Measurements from ENCODE around the gene MED10. TPM values are rescaled to one million over a fixed set of nuclear protein-coding genes. Genes with fewer than 3 reads are reported as not detected.

Gene MED10
- total and polyA plus RNA-seq, 9 of the 15 experiments (the other 6 are each of a cell fraction or from before 2014, with no cell fraction given) = 23.8 to 83.4 (median 58.8) TPM

- H3K9me3 ChIP-seq (replicated peaks; ENCODE audit: control insufficient read depth, insufficient read depth, low read depth, low read length) = no peaks in the 10 kb centered on the region
- no peak overlapping the region for H3K4me2 ChIP-seq (ENCODE audit: insufficient read depth, low read length)
- H3K4me1 ChIP-seq (replicated peaks in 1 of 2; ENCODE audit: control insufficient read depth in 2 of 2, insufficient read depth in 2 of 2, low read length in 2 of 2) = no peaks in the 10 kb centered on the region
- H3K27ac ChIP-seq (ENCODE audit: extremely low read depth, low read depth, low read length) = no peak overlapping the region
- CTCF ChIA-PET (ENCODE audit: low intra/inter-chr PET ratio) = no interaction called here
- H3K79me2 ChIP-seq (ENCODE audit: control insufficient read depth, insufficient read depth, low read length) = no peaks in the 10 kb centered on the region
- ATAC-seq = peak; percentile 49
- peaks cover 9 to 28% of the 10 kb centered on the region in 2 experiments; a peak in 4 of 5 replicates for H3K27me3 ChIP-seq (ENCODE audit: control insufficient read depth in 2 of 2, insufficient read depth in 2 of 2, low read length in 2 of 2)
- BruUV-seq (replicated peaks) = no TSS peak
- H4K20me1 ChIP-seq (replicated peaks; ENCODE audit: control insufficient read depth, insufficient read depth, low read length) = peaks cover 16% of the 10 kb centered on the region
- 21% methylated on average over 15 of the region's 15 CpGs for WGBS (ENCODE audit: insufficient coverage, low coverage, missing lambda C conversion rate)
- peaks cover 13% of the 10 kb centered on the region; the same call in 2 of the 3 replicates for H3K36me3 ChIP-seq (ENCODE audit: control insufficient read depth, insufficient read depth, low read length)
- no peak overlapping the region for H3K4me3 ChIP-seq
- intact Hi-C loops (cut with micrococcal nuclease) = no loop called here
- in situ Hi-C loops (cut with MboI) = no loop called here
- no peak for DNase-seq (ENCODE audit: extremely low read depth in 1 of 4, low spot score in 3 of 4)
- POLR2A ChIA-PET = interaction anchor here (0.6 to 1.8 kb wide), 4 partner anchors 13 to 159 kb away, joined by 3 to 4 read pairs (median 3); partner anchors contain the start of gene MED10
- no peak overlapping the region for H2AFZ ChIP-seq (ENCODE audit: low read depth, low read length)
- H3K9ac ChIP-seq (ENCODE audit: insufficient read depth in 1 of 2, low read depth in 2 of 2, low read length in 2 of 2) = peak overlapping the region in 1 of 2 experiments; percentile 51; a peak in 1 of 4 replicates
- FAIRE-seq = no peak
- H3K9me1 ChIP-seq (ENCODE audit: control insufficient read depth, insufficient read depth, low read length) = no peaks in the 10 kb centered on the region
- no peak for TF ChIP-seq RUNX1 (IDR thresholded peaks at IDR 0.05; ENCODE audit: low read depth)
- TF ChIP-seq ILF3 (IDR thresholded peaks at IDR 0.05; ENCODE audit: borderline replicate concordance) = no peak
- no peak for TF ChIP-seq HOXB6 (CRISPR knock-in tag; IDR thresholded peaks at IDR 0.05; ENCODE audit: borderline replicate concordance)
- TF ChIP-seq, protein P1, sequence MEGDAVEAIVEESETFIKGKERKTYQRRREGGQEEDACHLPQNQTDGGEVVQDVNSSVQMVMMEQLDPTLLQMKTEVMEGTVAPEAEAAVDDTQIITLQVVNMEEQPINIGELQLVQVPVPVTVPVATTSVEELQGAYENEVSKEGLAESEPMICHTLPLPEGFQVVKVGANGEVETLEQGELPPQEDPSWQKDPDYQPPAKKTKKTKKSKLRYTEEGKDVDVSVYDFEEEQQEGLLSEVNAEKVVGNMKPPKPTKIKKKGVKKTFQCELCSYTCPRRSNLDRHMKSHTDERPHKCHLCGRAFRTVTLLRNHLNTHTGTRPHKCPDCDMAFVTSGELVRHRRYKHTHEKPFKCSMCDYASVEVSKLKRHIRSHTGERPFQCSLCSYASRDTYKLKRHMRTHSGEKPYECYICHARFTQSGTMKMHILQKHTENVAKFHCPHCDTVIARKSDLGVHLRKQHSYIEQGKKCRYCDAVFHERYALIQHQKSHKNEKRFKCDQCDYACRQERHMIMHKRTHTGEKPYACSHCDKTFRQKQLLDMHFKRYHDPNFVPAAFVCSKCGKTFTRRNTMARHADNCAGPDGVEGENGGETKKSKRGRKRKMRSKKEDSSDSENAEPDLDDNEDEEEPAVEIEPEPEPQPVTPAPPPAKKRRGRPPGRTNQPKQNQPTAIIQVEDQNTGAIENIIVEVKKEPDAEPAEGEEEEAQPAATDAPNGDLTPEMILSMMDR (IDR thresholded peaks at IDR 0.05 in 2 of 3, conservative IDR thresholded peaks at IDR 0.05 in 1 of 3; ENCODE audit: insufficient read depth in 2 of 3, low read depth in 1 of 3, low read length in 3 of 3) = no peak
- no peak for TF ChIP-seq CREBBP (IDR thresholded peaks at IDR 0.05; ENCODE audit: low read depth, low read length)
- no peak for TF ChIP-seq ZNF785 (CRISPR knock-in tag; IDR thresholded peaks at IDR 0.05)
- TF ChIP-seq, protein P2, sequence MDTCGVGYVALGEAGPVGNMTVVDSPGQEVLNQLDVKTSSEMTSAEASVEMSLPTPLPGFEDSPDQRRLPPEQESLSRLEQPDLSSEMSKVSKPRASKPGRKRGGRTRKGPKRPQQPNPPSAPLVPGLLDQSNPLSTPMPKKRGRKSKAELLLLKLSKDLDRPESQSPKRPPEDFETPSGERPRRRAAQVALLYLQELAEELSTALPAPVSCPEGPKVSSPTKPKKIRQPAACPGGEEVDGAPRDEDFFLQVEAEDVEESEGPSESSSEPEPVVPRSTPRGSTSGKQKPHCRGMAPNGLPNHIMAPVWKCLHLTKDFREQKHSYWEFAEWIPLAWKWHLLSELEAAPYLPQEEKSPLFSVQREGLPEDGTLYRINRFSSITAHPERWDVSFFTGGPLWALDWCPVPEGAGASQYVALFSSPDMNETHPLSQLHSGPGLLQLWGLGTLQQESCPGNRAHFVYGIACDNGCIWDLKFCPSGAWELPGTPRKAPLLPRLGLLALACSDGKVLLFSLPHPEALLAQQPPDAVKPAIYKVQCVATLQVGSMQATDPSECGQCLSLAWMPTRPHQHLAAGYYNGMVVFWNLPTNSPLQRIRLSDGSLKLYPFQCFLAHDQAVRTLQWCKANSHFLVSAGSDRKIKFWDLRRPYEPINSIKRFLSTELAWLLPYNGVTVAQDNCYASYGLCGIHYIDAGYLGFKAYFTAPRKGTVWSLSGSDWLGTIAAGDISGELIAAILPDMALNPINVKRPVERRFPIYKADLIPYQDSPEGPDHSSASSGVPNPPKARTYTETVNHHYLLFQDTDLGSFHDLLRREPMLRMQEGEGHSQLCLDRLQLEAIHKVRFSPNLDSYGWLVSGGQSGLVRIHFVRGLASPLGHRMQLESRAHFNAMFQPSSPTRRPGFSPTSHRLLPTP (IDR thresholded peaks at IDR 0.05; ENCODE audit: borderline replicate concordance, extremely low read depth, insufficient read length) = no peak
- TF ChIP-seq ZBTB33 (CRISPR knock-in tag; IDR thresholded peaks at IDR 0.05) = no peak
- no peak for TF ChIP-seq CHD4 (IDR thresholded peaks at IDR 0.05; ENCODE audit: insufficient read depth, insufficient replicate concordance, low read depth, low read length, poor library complexity, severe bottlenecking)
- no peak for TF ChIP-seq NFE2L1 (tag; IDR thresholded peaks at IDR 0.05; ENCODE audit: borderline replicate concordance, low read depth)
- no peak for TF ChIP-seq BACH1 (tag; IDR thresholded peaks at IDR 0.05)
- no peak for TF ChIP-seq CHD2 (IDR thresholded peaks at IDR 0.05; ENCODE audit: low read depth, low read length)
- no peak for TF ChIP-seq ZNF121 (CRISPR knock-in tag; conservative IDR thresholded peaks at IDR 0.05)
- TF ChIP-seq ZNF778 (CRISPR knock-in tag; IDR thresholded peaks at IDR 0.05) = no peak
These were observed 13.0 kb downstream of the MED10 start for GRCh38 chr5:6365142-6365976.

Data from K562 (cell line).